Measurements from ENCODE around the gene ATP5IF1. TPM values are rescaled to one million over a fixed set of nuclear protein-coding genes. Genes with fewer than 3 reads are reported as not detected.

The ATP5IF1 gene
- polyA plus RNA-seq, 1 donor from 2014 or later, result 448 TPM

DNA sequence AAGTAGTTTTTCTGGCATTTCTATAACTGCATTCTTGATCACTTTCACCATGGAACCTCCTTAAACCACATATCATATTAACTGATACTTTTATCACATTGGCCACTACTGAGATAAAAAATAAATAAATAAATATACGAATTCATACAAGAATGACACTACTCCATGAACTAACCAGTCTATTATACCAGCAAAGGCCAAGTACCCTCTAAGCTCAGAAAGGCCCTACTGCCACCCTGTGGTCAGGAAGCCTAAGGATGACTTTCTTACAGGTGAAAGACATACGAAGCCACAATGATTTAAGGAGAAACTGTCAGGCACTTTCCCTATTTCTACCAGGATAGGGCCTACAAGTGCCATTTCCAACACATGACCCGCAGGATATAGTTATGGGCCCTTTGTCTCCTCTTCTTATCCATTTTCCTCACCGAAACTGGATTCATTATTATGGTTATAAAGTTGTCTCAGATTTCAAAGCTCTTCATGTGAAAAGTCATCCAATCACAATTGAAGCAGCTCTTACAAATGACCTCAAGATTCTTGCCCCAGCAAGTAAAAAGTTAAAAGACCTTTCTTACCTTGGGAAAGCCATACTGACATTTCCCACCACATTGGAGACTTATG lies 27.0 kb upstream of the ATP5IF1 start:
- no peak overlapping the region for H3K27ac ChIP-seq (ENCODE audit: low read length)

DNA sequence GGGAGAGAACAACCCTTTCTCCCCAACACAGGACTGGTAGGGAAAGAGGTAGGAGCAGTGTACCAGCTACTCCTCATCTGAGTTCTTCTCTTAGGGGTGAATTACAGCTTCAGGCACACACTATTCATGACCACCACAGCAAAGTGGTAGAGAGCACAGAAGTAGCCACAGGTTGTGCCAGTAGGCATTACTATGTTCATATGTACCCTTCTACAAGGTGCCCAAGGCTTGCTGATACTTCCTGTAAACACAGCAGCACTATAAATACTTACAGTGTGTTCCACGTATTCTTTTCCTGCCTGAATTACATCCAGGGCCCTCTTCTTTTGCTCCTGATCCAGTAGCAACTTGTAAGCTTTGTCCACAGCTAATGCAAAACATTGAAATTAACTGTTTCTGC lies 26.2 kb upstream of the ATP5IF1 start:
- H3K27ac ChIP-seq (ENCODE audit: low read length), result no peak overlapping the region
- no peaks in the 10 kb centered on the region for H3K9me2 ChIP-seq (ENCODE audit: insufficient read depth, low read length)
- no peaks in the 10 kb centered on the region for H4K20me1 ChIP-seq (ENCODE audit: insufficient read depth)
- H3K4me2 ChIP-seq (ENCODE audit: low read length), result no peak overlapping the region
- H3K27me3 ChIP-seq (ENCODE audit: insufficient read depth, low read depth, low read length), result no peaks in the 10 kb centered on the region
- H3K79me2 ChIP-seq (replicated peaks; ENCODE audit: insufficient read depth, low read length), result no peaks in the 10 kb centered on the region
- no peak overlapping the region for H3K9ac ChIP-seq (ENCODE audit: low read length)
- H3K4me3 ChIP-seq (ENCODE audit: low read length), result no peak overlapping the region
- no peaks in the 10 kb centered on the region for H3K9me3 ChIP-seq (ENCODE audit: low read length)
- TF ChIP-seq RAD21 (conservative IDR thresholded peaks at IDR 0.05) (no peak), MXI1 (conservative IDR thresholded peaks at IDR 0.05; ENCODE audit: poor library complexity, severe bottlenecking) (no peak), TAF1 (IDR thresholded peaks at IDR 0.05; ENCODE audit: low read depth) (no peak), EZH2 (IDR thresholded peaks at IDR 0.05; ENCODE audit: borderline replicate concordance, insufficient read depth, low read length, poor library complexity, severe bottlenecking) (no peak), POLR2AphosphoS5 (IDR thresholded peaks at IDR 0.05) (no peak), SMC3 (conservative IDR thresholded peaks at IDR 0.05; ENCODE audit: poor library complexity) (no peak)
- TF ChIP-seq, protein P1, sequence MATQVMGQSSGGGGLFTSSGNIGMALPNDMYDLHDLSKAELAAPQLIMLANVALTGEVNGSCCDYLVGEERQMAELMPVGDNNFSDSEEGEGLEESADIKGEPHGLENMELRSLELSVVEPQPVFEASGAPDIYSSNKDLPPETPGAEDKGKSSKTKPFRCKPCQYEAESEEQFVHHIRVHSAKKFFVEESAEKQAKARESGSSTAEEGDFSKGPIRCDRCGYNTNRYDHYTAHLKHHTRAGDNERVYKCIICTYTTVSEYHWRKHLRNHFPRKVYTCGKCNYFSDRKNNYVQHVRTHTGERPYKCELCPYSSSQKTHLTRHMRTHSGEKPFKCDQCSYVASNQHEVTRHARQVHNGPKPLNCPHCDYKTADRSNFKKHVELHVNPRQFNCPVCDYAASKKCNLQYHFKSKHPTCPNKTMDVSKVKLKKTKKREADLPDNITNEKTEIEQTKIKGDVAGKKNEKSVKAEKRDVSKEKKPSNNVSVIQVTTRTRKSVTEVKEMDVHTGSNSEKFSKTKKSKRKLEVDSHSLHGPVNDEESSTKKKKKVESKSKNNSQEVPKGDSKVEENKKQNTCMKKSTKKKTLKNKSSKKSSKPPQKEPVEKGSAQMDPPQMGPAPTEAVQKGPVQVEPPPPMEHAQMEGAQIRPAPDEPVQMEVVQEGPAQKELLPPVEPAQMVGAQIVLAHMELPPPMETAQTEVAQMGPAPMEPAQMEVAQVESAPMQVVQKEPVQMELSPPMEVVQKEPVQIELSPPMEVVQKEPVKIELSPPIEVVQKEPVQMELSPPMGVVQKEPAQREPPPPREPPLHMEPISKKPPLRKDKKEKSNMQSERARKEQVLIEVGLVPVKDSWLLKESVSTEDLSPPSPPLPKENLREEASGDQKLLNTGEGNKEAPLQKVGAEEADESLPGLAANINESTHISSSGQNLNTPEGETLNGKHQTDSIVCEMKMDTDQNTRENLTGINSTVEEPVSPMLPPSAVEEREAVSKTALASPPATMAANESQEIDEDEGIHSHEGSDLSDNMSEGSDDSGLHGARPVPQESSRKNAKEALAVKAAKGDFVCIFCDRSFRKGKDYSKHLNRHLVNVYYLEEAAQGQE (IDR thresholded peaks at IDR 0.05; ENCODE audit: borderline replicate concordance), result no peak
- H3K36me3 ChIP-seq (ENCODE audit: insufficient read depth, low read length), result no peaks in the 10 kb centered on the region
- H3F3A ChIP-seq (ENCODE audit: insufficient read depth, low read length, poor library complexity, severe bottlenecking), result no peaks in the 10 kb centered on the region
- no peak overlapping the region for H2AFZ ChIP-seq (ENCODE audit: low read depth, low read length)

More for the DNA sequence above, 27.0 kb upstream of the ATP5IF1 start:
- Histone ChIP-seq H3K4me2 (ENCODE audit: low read length) (no peak overlapping the region), H3K9me2 (ENCODE audit: insufficient read depth, low read length) (no peaks in the 10 kb centered on the region), H3F3A (ENCODE audit: insufficient read depth, low read length, poor library complexity, severe bottlenecking) (no peaks in the 10 kb centered on the region), H3K9me3 (ENCODE audit: low read length) (no peaks in the 10 kb centered on the region), H3K27me3 (ENCODE audit: insufficient read depth, low read depth, low read length) (no peaks in the 10 kb centered on the region), H3K36me3 (ENCODE audit: insufficient read depth, low read length) (no peaks in the 10 kb centered on the region), H3K4me3 (ENCODE audit: low read length) (no peak overlapping the region), H2AFZ (ENCODE audit: low read depth, low read length) (no peak overlapping the region), H3K9ac (ENCODE audit: low read length) (no peak overlapping the region), H4K20me1 (ENCODE audit: insufficient read depth) (no peaks in the 10 kb centered on the region), H3K79me2 (replicated peaks; ENCODE audit: insufficient read depth, low read length) (no peaks in the 10 kb centered on the region)
- TF ChIP-seq TAF1 (IDR thresholded peaks at IDR 0.05; ENCODE audit: low read depth) (no peak), RAD21 (conservative IDR thresholded peaks at IDR 0.05) (peak; percentile 76), MXI1 (conservative IDR thresholded peaks at IDR 0.05; ENCODE audit: poor library complexity, severe bottlenecking) (no peak), SMC3 (conservative IDR thresholded peaks at IDR 0.05; ENCODE audit: poor library complexity) (peak; percentile 69)
- TF ChIP-seq, protein P2, sequence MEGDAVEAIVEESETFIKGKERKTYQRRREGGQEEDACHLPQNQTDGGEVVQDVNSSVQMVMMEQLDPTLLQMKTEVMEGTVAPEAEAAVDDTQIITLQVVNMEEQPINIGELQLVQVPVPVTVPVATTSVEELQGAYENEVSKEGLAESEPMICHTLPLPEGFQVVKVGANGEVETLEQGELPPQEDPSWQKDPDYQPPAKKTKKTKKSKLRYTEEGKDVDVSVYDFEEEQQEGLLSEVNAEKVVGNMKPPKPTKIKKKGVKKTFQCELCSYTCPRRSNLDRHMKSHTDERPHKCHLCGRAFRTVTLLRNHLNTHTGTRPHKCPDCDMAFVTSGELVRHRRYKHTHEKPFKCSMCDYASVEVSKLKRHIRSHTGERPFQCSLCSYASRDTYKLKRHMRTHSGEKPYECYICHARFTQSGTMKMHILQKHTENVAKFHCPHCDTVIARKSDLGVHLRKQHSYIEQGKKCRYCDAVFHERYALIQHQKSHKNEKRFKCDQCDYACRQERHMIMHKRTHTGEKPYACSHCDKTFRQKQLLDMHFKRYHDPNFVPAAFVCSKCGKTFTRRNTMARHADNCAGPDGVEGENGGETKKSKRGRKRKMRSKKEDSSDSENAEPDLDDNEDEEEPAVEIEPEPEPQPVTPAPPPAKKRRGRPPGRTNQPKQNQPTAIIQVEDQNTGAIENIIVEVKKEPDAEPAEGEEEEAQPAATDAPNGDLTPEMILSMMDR (IDR thresholded peaks at IDR 0.05; ENCODE audit: poor library complexity, severe bottlenecking), result peak; percentile 66
